ENCODE results near the gene TSPOAP1. TPM values are rescaled to one million over a fixed set of nuclear protein-coding genes. Genes with fewer than 3 reads are reported as not detected.

TSPOAP1 gene
- polyA plus RNA-seq, 1 of the 3 experiments (the other 2 are of a cell fraction), result 0.79 TPM

- ChIA-PET POLR2A (interaction anchor here (1.5 to 2.0 kb wide), 3 partner anchors 9 to 25 kb away, joined by 4 to 15 read pairs (median 6); partner anchors contain the start of gene SUPT4H1), CTCF (interaction anchor here (0.8 to 1.8 kb wide), 6 partner anchors 10 to 120 kb away, joined by 3 to 12 read pairs (median 4); partner anchors contain the start of gene RNF43)
- DNase-seq, result peak; percentile 44
- no peak overlapping the region for H3K9ac ChIP-seq
- TF ChIP-seq NFIC (IDR thresholded peaks at IDR 0.05; ENCODE audit: borderline replicate concordance) (no peak), PBX3 (IDR thresholded peaks at IDR 0.05) (no peak), CHD2 (IDR thresholded peaks at IDR 0.05; ENCODE audit: low read length, partially characterized antibody) (no peak), FOSL2 (IDR thresholded peaks at IDR 0.05; ENCODE audit: borderline replicate concordance, low read depth) (no peak), RCOR1 (IDR thresholded peaks at IDR 0.05; ENCODE audit: low read length) (no peak), TCF12 (IDR thresholded peaks at IDR 0.05) (no peak), GABPA (IDR thresholded peaks at IDR 0.05; ENCODE audit: low read depth) (no peak), FOXM1 (IDR thresholded peaks at IDR 0.05; ENCODE audit: low read depth) (no peak), IRF3 (IDR thresholded peaks at IDR 0.05; ENCODE audit: low read depth, low read length) (no peak), TEAD4 (IDR thresholded peaks at IDR 0.05; ENCODE audit: borderline replicate concordance, insufficient read depth) (no peak)
- TF ChIP-seq, protein P1, sequence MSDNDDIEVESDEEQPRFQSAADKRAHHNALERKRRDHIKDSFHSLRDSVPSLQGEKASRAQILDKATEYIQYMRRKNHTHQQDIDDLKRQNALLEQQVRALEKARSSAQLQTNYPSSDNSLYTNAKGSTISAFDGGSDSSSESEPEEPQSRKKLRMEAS (IDR thresholded peaks at IDR 0.05; ENCODE audit: low read depth), result no peak
- TF ChIP-seq, protein P2, sequence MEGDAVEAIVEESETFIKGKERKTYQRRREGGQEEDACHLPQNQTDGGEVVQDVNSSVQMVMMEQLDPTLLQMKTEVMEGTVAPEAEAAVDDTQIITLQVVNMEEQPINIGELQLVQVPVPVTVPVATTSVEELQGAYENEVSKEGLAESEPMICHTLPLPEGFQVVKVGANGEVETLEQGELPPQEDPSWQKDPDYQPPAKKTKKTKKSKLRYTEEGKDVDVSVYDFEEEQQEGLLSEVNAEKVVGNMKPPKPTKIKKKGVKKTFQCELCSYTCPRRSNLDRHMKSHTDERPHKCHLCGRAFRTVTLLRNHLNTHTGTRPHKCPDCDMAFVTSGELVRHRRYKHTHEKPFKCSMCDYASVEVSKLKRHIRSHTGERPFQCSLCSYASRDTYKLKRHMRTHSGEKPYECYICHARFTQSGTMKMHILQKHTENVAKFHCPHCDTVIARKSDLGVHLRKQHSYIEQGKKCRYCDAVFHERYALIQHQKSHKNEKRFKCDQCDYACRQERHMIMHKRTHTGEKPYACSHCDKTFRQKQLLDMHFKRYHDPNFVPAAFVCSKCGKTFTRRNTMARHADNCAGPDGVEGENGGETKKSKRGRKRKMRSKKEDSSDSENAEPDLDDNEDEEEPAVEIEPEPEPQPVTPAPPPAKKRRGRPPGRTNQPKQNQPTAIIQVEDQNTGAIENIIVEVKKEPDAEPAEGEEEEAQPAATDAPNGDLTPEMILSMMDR (IDR thresholded peaks at IDR 0.05), result no peak
- TF ChIP-seq, protein P3, sequence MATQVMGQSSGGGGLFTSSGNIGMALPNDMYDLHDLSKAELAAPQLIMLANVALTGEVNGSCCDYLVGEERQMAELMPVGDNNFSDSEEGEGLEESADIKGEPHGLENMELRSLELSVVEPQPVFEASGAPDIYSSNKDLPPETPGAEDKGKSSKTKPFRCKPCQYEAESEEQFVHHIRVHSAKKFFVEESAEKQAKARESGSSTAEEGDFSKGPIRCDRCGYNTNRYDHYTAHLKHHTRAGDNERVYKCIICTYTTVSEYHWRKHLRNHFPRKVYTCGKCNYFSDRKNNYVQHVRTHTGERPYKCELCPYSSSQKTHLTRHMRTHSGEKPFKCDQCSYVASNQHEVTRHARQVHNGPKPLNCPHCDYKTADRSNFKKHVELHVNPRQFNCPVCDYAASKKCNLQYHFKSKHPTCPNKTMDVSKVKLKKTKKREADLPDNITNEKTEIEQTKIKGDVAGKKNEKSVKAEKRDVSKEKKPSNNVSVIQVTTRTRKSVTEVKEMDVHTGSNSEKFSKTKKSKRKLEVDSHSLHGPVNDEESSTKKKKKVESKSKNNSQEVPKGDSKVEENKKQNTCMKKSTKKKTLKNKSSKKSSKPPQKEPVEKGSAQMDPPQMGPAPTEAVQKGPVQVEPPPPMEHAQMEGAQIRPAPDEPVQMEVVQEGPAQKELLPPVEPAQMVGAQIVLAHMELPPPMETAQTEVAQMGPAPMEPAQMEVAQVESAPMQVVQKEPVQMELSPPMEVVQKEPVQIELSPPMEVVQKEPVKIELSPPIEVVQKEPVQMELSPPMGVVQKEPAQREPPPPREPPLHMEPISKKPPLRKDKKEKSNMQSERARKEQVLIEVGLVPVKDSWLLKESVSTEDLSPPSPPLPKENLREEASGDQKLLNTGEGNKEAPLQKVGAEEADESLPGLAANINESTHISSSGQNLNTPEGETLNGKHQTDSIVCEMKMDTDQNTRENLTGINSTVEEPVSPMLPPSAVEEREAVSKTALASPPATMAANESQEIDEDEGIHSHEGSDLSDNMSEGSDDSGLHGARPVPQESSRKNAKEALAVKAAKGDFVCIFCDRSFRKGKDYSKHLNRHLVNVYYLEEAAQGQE (IDR thresholded peaks at IDR 0.05; ENCODE audit: low read depth, low read length), result no peak
- no peaks in the 10 kb centered on the region for H4K20me1 ChIP-seq (ENCODE audit: insufficient read depth)
- no peaks in the 10 kb centered on the region for H3F3A ChIP-seq (replicated peaks; ENCODE audit: insufficient read depth)
- no peak overlapping the region for H3K4me3 ChIP-seq (ENCODE audit: low read depth in 2 of 2, low read length in 1 of 2)
- H3K9me2 ChIP-seq, result no peaks in the 10 kb centered on the region
- 64% methylated on average over 18 of the region's 19 CpGs for WGBS (ENCODE audit: low lambda C conversion rate)
- peaks cover 21% of the 10 kb centered on the region; the same call in 1 of the 2 replicates for H3K27me3 ChIP-seq (ENCODE audit: insufficient read depth)
- H3K4me2 ChIP-seq, result no peak overlapping the region
- no peak overlapping the region for H3K27ac ChIP-seq (ENCODE audit: low read depth in 2 of 2, low read length in 1 of 2)
- no peaks in the 10 kb centered on the region for H3K36me3 ChIP-seq (replicated peaks in 1 of 2; ENCODE audit: control insufficient read depth in 1 of 2, insufficient read depth in 2 of 2, low read length in 1 of 2)
- H2AFZ ChIP-seq (ENCODE audit: low read depth), result no peak overlapping the region
- H3K4me1 ChIP-seq (ENCODE audit: control insufficient read depth in 1 of 2, insufficient read depth in 2 of 2, low read depth in 1 of 2, low read length in 1 of 2), result peaks cover 0 to 40% of the 10 kb centered on the region in 2 experiments; a peak in 1 of 4 replicates
- H3K9me3 ChIP-seq, result no peaks in the 10 kb centered on the region
- no peaks in the 10 kb centered on the region for H3K79me2 ChIP-seq (ENCODE audit: insufficient read depth)
Observed at GRCh38 chr17:58327363-58328194, 1.0 kb downstream of the TSPOAP1 start.

All from SK-N-SH (cell line).